A549 (cell line): ENCODE results near the gene LAMA2. TPM values are rescaled to one million over a fixed set of nuclear protein-coding genes. Genes with fewer than 3 reads are reported as not detected.

Experiments
- ATAC-seq, 2 experiments: fragments of 200-7000 bp in 1 of 2; fragments of >200 bp in 1 of 2; cut with Nextera tagmentation in 1 of 2; cut with Tn5 transposase in 1 of 2; 3 replicates each; pipeline versions ENCODE4 v1.8.0 to v1.9.1; 2018 to 2020; ENCODE audit warnings: mild to moderate bottlenecking in 1 of 2, moderate library complexity in 1 of 2
- CTCF ChIA-PET: fragments of 300-600 bp; sonication (Branson Sonifier 250); formaldehyde crosslinking; extraction: SDS; loops from one replicate; lab custom pipeline; 2021; ENCODE audit warnings: antibody characterized with exemption, inconsistent platforms; lab: Yijun Ruan, JAX
- POLR2A ChIA-PET: fragments of 350-600 bp; formaldehyde crosslinking; extraction: SDS; loops from one replicate; lab custom pipeline; 2021; ENCODE audit warnings: antibody characterized with exemption, inconsistent platforms; lab: Yijun Ruan, JAX
- DNase-seq, 2 experiments: peaks; one replicate each; pipeline versions ENCODE4 v3.0.0 to v3.0.0-alpha.2; 2011 to 2016; ENCODE audit warnings: low read depth in 1 of 2, low spot score in 1 of 2
- FAIRE-seq: peaks from 2 replicates; lab custom pipeline; 2011; peaks lifted over from hg19 to GRCh38; lab: Jason Lieb, UNC
- H3K27ac ChIP-seq, 2 experiments: fragments of >200 bp; sonication (Bioruptor Twin); formaldehyde crosslinking; 3 replicates each; pipeline ENCODE4 v1.5.1; 2016 to 2017
- H3K4me1 ChIP-seq: fragments of >200 bp; sonication (Bioruptor Twin); formaldehyde crosslinking; 3 replicates; pipeline ENCODE4 v1.6.1; 2016
- H3K4me2 ChIP-seq: fragments of >200 bp; sonication (Bioruptor Twin); formaldehyde crosslinking; 3 replicates; pipeline ENCODE4 v1.6.1; 2016
- H3K4me3 ChIP-seq: fragments of >200 bp; sonication (Bioruptor Twin); formaldehyde crosslinking; 3 replicates; pipeline ENCODE4 v1.5.1; 2016
- H3K9me3 ChIP-seq: fragments of >200 bp; sonication (Bioruptor Twin); formaldehyde crosslinking; 3 replicates; pipeline ENCODE4 v1.6.1; 2016
- ATOH8 ChIP-seq: fragments of 250-450 bp; sonication (Bioruptor Pico); IDR thresholded peaks from 2 replicates; pipeline ENCODE4 v1.5.0; 2020; ENCODE audit warnings: low read depth, mild to moderate bottlenecking, moderate library complexity
- CEBPB ChIP-seq, 2 experiments: fragments of >200 bp in 1 of 2; sonication (Bioruptor Twin) in 1 of 2; formaldehyde crosslinking in 1 of 2; IDR thresholded peaks; 2 replicates each; pipeline ENCODE4 v1.6.1; 2012 to 2016
- CHD2 ChIP-seq: fragments of 150-350 bp; IDR thresholded peaks from 2 replicates; pipeline ENCODE4 v1.6.1; 2014; ENCODE audit warnings: low read length; ENCODE audit not compliant: partially characterized antibody
- ESRRA ChIP-seq: fragments of 150-350 bp; IDR thresholded peaks from 2 replicates; pipeline ENCODE4 v1.6.1; 2014; ENCODE audit warnings: mild to moderate bottlenecking, low read length, borderline replicate concordance
- FOSL2 ChIP-seq, 2 experiments: fragments of 450-650 bp in 1 of 2; fragments of >200 bp in 1 of 2; sonication (Bioruptor Twin) in 1 of 2; formaldehyde crosslinking; IDR thresholded peaks; 2 replicates each; pipeline versions ENCODE4 v1.5.0 to v1.6.1; 2016 to 2020; ENCODE audit warnings: mild to moderate bottlenecking in 1 of 2, moderate library complexity in 1 of 2
- GATA3 ChIP-seq: IDR thresholded peaks from 2 replicates; pipeline ENCODE4 v1.6.1; 2012; ENCODE audit warnings: borderline replicate concordance
- HOXB5 ChIP-seq: fragments of 250-450 bp; sonication (Bioruptor Pico); IDR thresholded peaks from 2 replicates; pipeline ENCODE4 v1.5.0; 2020; ENCODE audit warnings: mild to moderate bottlenecking, moderate library complexity
- JUNB ChIP-seq: fragments of >200 bp; sonication (Bioruptor Twin); formaldehyde crosslinking; IDR thresholded peaks from 2 replicates; pipeline ENCODE4 v1.6.1; 2016
- KDM1A ChIP-seq: fragments of 200-600 bp; sonication (generic); IDR thresholded peaks from 2 replicates; pipeline ENCODE4 v1.6.1; 2016; ENCODE audit warnings: low read depth, mild to moderate bottlenecking
- MAX ChIP-seq: IDR thresholded peaks from 2 replicates; pipeline ENCODE4 v1.6.1; 2012
- MAZ ChIP-seq: fragments of 150-350 bp; IDR thresholded peaks from 2 replicates; pipeline ENCODE4 v1.6.1; 2014; ENCODE audit warnings: antibody characterized with exemption, low read depth, low read length, borderline replicate concordance
- NR3C1 ChIP-seq: fragments of >200 bp; sonication (Bioruptor Twin); formaldehyde crosslinking; IDR thresholded peaks from 3 replicates; pipeline ENCODE4 v1.6.1; 2017
- PBX3 ChIP-seq: IDR thresholded peaks from 2 replicates; pipeline ENCODE4 v1.6.1; 2012
- POLR2AphosphoS2 ChIP-seq: conservative IDR thresholded peaks from 2 replicates; pipeline ENCODE4 v1.6.1; 2012; ENCODE audit warnings: low read length, improper control_type of control experiment, inconsistent platforms
- REST ChIP-seq: fragments of 200-600 bp; sonication (generic); IDR thresholded peaks from 2 replicates; pipeline ENCODE4 v1.6.1; 2016; ENCODE audit warnings: antibody characterized with exemption, mild to moderate bottlenecking, moderate library complexity
- RFX5 ChIP-seq: fragments of 450-650 bp; IDR thresholded peaks from 2 replicates; pipeline ENCODE4 v1.7.1; 2014; ENCODE audit warnings: antibody characterized with exemption, mild to moderate bottlenecking, moderate library complexity
- RNF2 ChIP-seq: fragments of 200-600 bp; sonication (generic); IDR thresholded peaks from 2 replicates; pipeline ENCODE4 v1.6.1; 2016; ENCODE audit warnings: low read depth, mild to moderate bottlenecking, antibody characterized with exemption, moderate library complexity, borderline replicate concordance
- SREBF2 ChIP-seq: fragments of 450-650 bp; IDR thresholded peaks from 2 replicates; pipeline ENCODE4 v1.6.1; 2014; ENCODE audit warnings: mild to moderate bottlenecking, moderate library complexity
- TFCP2L1 ChIP-seq: fragments of 250-450 bp; sonication (Bioruptor Pico); IDR thresholded peaks from 2 replicates; pipeline ENCODE4 v1.5.0; 2021; ENCODE audit warnings: mild to moderate bottlenecking
- ZC3H11A ChIP-seq: fragments of 450-650 bp; IDR thresholded peaks from 2 replicates; pipeline ENCODE4 v1.6.1; 2014; ENCODE audit warnings: antibody characterized with exemption, mild to moderate bottlenecking
- ZSCAN20 ChIP-seq: fragments of 250-450 bp; sonication (Bioruptor Pico); IDR thresholded peaks from 2 replicates; pipeline ENCODE4 v1.8.0; 2022; ENCODE audit warnings: mild to moderate bottlenecking, moderate library complexity
- whole genome bisulfite sequencing: methylation state at CpG from one replicate; pipeline ENCODE4 v1.1.6; 2017; ENCODE audit errors: missing lambda C conversion rate; 5-methylcytosine and 5-hydroxymethylcytosine counted together
- polyA plus RNA-seq, 4 experiments: library from polyadenylated mRNA; depleted of rRNA in 3 of 4; stranded (reverse); fragments of >200 nt; fragmentation: RNase III in 1 of 4; extraction: RNeasy Plus Mini Kit Qiagen cat#74134 plus additional on column Dnase treatment in 1 of 4; gene quantifications; 2 replicates in 3 of 4; 3 replicates in 1 of 4; pipeline ENCODE4 v1.2.3, GENCODE V29; 2011 to 2017

LAMA2 gene
- polyA plus RNA-seq, 2 of the 4 experiments (the other 2 are of a cell fraction) = 0.21 to 1.3 TPM

- ATAC-seq (no peak), DNase-seq (no peak)
- no peak overlapping the region for H3K4me3 ChIP-seq
- TF ChIP-seq ZSCAN20 = no peak
- TF ChIP-seq HOXB5 (CRISPR knock-in tag) = no peak
- no peak for TF ChIP-seq TFCP2L1 (CRISPR knock-in tag)
- no peak for TF ChIP-seq POLR2AphosphoS2
- TF ChIP-seq RFX5 = no peak
- TF ChIP-seq NR3C1 = no peak
- TF ChIP-seq FOSL2 (IDR thresholded peaks at IDR 0.05) = no peak
- no peak for TF ChIP-seq FOSL2 (CRISPR knock-in tag; IDR thresholded peaks at IDR 0.05)
- TF ChIP-seq ESRRA = no peak
- TF ChIP-seq KDM1A = no peak
- no peak for TF ChIP-seq JUNB
- no peak for TF ChIP-seq MAZ
- no peak for TF ChIP-seq REST
- TF ChIP-seq CEBPB (IDR thresholded peaks at IDR 0.05) = no peak
- TF ChIP-seq ZC3H11A = no peak
- TF ChIP-seq, all 56 proteins: peak for 0
- no peak for FAIRE-seq
- H3K27ac ChIP-seq = no peak overlapping the region
- ChIA-PET CTCF (no interaction called here), POLR2A (no interaction called here)
- WGBS = 46% methylated on average over 1 of the region's 1 CpG
- H3K9me3 ChIP-seq = no peaks in the 10 kb centered on the region
- no peak overlapping the region for H3K4me2 ChIP-seq
- no peaks in the 10 kb centered on the region for H3K4me1 ChIP-seq
These were observed 217.2 kb downstream of the LAMA2 start for GRCh38 chr6:129100164-129100563.

- Histone ChIP-seq H3K4me1 (no peaks in the 10 kb centered on the region), H3K4me2 (no peak overlapping the region), H3K27ac (no peak overlapping the region), H3K4me3 (no peak overlapping the region), H3K9me3 (no peaks in the 10 kb centered on the region)
- ATAC-seq (no peak), FAIRE-seq (no peak), DNase-seq (no peak)
- TF ChIP-seq RNF2 (no peak), ATOH8 (CRISPR knock-in tag) (no peak), MAX (no peak), NR3C1 (no peak), GATA3 (no peak), PBX3 (no peak), CHD2 (no peak), KDM1A (no peak), MAZ (no peak), SREBF2 (no peak)
- WGBS = 47% methylated on average over 4 of the region's 4 CpGs
- POLR2A ChIA-PET = no interaction called here
- CTCF ChIA-PET = no interaction called here
These were observed 219.8 kb downstream of the LAMA2 start for GRCh38 chr6:129102741-129103140.
